GM18505 (cell line): Measurements from ENCODE around the gene LRP8.

Experiments
- ATAC-seq: cut with Tn5 transposase; IDR thresholded peaks from one replicate; pipeline ENCODE4 v1.9.1; 2021; ENCODE audit not compliant: unreplicated experiment
- POLR2A ChIP-seq: IDR thresholded peaks from 4 replicates; pipeline ENCODE4 v1.6.1; 2011; ENCODE audit warnings: borderline replicate concordance; ENCODE audit not compliant: insufficient read depth, insufficient read length; ENCODE audit errors: extremely low read depth

LRP8 gene

GRCh38 chr1:53348486-53349368, 20.9 kb upstream of the LRP8 start:
- no peak for ATAC-seq
- no peak for TF ChIP-seq POLR2A

- no peak for TF ChIP-seq POLR2A
Measured at GRCh38 chr1:53346814-53347176, 18.9 kb upstream of the LRP8 start.

GRCh38 chr1:53345996-53346813, 18.3 kb upstream of the LRP8 start:
- no peak for ATAC-seq
- TF ChIP-seq POLR2A, result no peak

More at GRCh38 chr1:53346814-53347176, 18.9 kb upstream of the LRP8 start:
- no peak for ATAC-seq

GRCh38 chr1:53344921-53345838, 17.3 kb upstream of the LRP8 start:
- ATAC-seq, result peak; percentile 89
- TF ChIP-seq POLR2A, result no peak

- no peak for ATAC-seq
- TF ChIP-seq POLR2A, result no peak
Measured at GRCh38 chr1:53343831-53344668, 16.2 kb upstream of the LRP8 start.

- TF ChIP-seq POLR2A, result no peak
- no peak for ATAC-seq
Measured at GRCh38 chr1:53342735-53343470, 15.0 kb upstream of the LRP8 start.

GRCh38 chr1:53341961-53342707, 14.3 kb upstream of the LRP8 start:
- no peak for TF ChIP-seq POLR2A
- ATAC-seq, result no peak

GRCh38 chr1:53341521-53341895, 13.6 kb upstream of the LRP8 start:
- no peak for ATAC-seq
- TF ChIP-seq POLR2A, result no peak

- no peak for ATAC-seq
- no peak for TF ChIP-seq POLR2A
Measured at GRCh38 chr1:53340660-53341520, 13.0 kb upstream of the LRP8 start.
